D721Med (cell line): ENCODE results near the gene CEACAM3.

ENCODE experiments used
- DNase-seq: peaks from one replicate; pipeline ENCODE4 v3.0.0; 2011; ENCODE audit warnings: low spot score; ENCODE audit not compliant: insufficient read length
- FAIRE-seq: peaks from 2 replicates; lab custom pipeline; 2011; peaks lifted over from hg19 to GRCh38; lab: Jason Lieb, UNC
- CTCF ChIP-seq: IDR thresholded peaks from 2 replicates; pipeline ENCODE4 v1.5.1; 2012; ENCODE audit warnings: mild to moderate bottlenecking, control low read depth; ENCODE audit not compliant: insufficient read depth; ENCODE audit errors: missing control alignments

The CEACAM3 gene

GRCh38 chr19:41804336-41804735, 7.9 kb downstream of the CEACAM3 start:
- no peak for FAIRE-seq
- no peak for DNase-seq

GRCh38 chr19:41807176-41807575, 10.8 kb downstream of the CEACAM3 start:
- DNase-seq (no peak), FAIRE-seq (no peak)
- no peak for TF ChIP-seq CTCF

More at GRCh38 chr19:41804336-41804735, 7.9 kb downstream of the CEACAM3 start:
- no peak for TF ChIP-seq CTCF

GRCh38 chr19:41808663-41809566, 12.5 kb downstream of the CEACAM3 start:
- no peak for DNase-seq
- no peak for TF ChIP-seq CTCF
- FAIRE-seq: no peak

GRCh38 chr19:41810301-41810700, 13.9 kb downstream of the CEACAM3 start:
- no peak for DNase-seq
- FAIRE-seq: no peak
- TF ChIP-seq CTCF: no peak

GRCh38 chr19:41811036-41811435, 14.6 kb downstream of the CEACAM3 start:
- no peak for TF ChIP-seq CTCF
- no peak for DNase-seq
- FAIRE-seq: no peak

GRCh38 chr19:41811981-41812380, 15.6 kb downstream of the CEACAM3 start:
- TF ChIP-seq CTCF: no peak
- no peak for FAIRE-seq
- no peak for DNase-seq

- no peak for DNase-seq
- no peak for TF ChIP-seq CTCF
- FAIRE-seq: no peak
Observed at GRCh38 chr19:41813911-41814310, 17.5 kb downstream of the CEACAM3 start.
